Measurements from ENCODE around the gene POMT2. TPM values are rescaled to one million over a fixed set of nuclear protein-coding genes. Genes with fewer than 3 reads are reported as not detected.

POMT2 gene
- total RNA-seq, 2 experiments from 2014 or later: 5.9 to 31.4 TPM

DNA sequence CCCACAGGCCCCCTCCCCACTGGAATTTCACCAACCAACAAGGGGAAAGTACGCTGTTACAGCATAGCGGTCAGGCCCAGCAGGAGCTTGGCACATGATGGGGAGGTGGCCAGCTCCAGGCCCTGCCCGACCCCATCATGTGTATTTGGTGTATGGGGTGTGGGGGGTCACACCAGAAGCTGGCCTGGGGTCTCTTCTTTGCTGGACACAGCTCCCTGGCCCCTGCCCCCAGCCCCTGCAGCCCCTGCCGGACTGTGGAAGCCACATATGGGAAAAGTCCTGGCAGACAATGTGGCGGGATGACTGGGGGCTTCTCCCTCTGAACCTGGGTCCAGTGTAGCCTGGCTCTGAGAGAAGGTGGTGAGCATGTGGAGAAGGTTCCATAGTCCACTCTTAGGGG is 62.1 kb downstream of the POMT2 start:
- H3K4me2 ChIP-seq (ENCODE audit: low read length): no peak overlapping the region
- no peak overlapping the region for H3K4me3 ChIP-seq (ENCODE audit: low read depth, low read length, poor library complexity, severe bottlenecking)
- POLR2A ChIA-PET: no interaction called here
- DNase-seq (ENCODE audit: low spot score): no peak
- H3K9me3 ChIP-seq (ENCODE audit: low read length): no peaks in the 10 kb centered on the region
- no TSS peak for BruUV-seq (replicated peaks)
- H3K79me2 ChIP-seq (ENCODE audit: insufficient read depth, low read depth, low read length): no peaks in the 10 kb centered on the region
- H3K9me2 ChIP-seq (ENCODE audit: insufficient read depth, low read length): no peaks in the 10 kb centered on the region
- no peaks in the 10 kb centered on the region for H3K4me1 ChIP-seq (ENCODE audit: insufficient read depth, low read length, poor library complexity, severe bottlenecking)
- H2AFZ ChIP-seq (ENCODE audit: low read length): no peak overlapping the region
- CTCF ChIA-PET (ENCODE audit: unreplicated experiment): no interaction called here
- H3K36me3 ChIP-seq (ENCODE audit: insufficient read depth, low read length): no peaks in the 10 kb centered on the region
- TF ChIP-seq, protein P1, sequence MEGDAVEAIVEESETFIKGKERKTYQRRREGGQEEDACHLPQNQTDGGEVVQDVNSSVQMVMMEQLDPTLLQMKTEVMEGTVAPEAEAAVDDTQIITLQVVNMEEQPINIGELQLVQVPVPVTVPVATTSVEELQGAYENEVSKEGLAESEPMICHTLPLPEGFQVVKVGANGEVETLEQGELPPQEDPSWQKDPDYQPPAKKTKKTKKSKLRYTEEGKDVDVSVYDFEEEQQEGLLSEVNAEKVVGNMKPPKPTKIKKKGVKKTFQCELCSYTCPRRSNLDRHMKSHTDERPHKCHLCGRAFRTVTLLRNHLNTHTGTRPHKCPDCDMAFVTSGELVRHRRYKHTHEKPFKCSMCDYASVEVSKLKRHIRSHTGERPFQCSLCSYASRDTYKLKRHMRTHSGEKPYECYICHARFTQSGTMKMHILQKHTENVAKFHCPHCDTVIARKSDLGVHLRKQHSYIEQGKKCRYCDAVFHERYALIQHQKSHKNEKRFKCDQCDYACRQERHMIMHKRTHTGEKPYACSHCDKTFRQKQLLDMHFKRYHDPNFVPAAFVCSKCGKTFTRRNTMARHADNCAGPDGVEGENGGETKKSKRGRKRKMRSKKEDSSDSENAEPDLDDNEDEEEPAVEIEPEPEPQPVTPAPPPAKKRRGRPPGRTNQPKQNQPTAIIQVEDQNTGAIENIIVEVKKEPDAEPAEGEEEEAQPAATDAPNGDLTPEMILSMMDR (conservative IDR thresholded peaks at IDR 0.05; ENCODE audit: low read length): no peak
- TF ChIP-seq EZH2phosphoT487 (IDR thresholded peaks at IDR 0.05; ENCODE audit: borderline replicate concordance, low read depth, low read length): no peak
- H3K27ac ChIP-seq (ENCODE audit: low read depth, low read length, poor library complexity, severe bottlenecking): no peak overlapping the region
- intact Hi-C loops (cut with micrococcal nuclease; ENCODE audit: unreplicated experiment): no loop called here
- no peaks in the 10 kb centered on the region for H4K20me1 ChIP-seq (ENCODE audit: insufficient read depth, low read length)

DNA sequence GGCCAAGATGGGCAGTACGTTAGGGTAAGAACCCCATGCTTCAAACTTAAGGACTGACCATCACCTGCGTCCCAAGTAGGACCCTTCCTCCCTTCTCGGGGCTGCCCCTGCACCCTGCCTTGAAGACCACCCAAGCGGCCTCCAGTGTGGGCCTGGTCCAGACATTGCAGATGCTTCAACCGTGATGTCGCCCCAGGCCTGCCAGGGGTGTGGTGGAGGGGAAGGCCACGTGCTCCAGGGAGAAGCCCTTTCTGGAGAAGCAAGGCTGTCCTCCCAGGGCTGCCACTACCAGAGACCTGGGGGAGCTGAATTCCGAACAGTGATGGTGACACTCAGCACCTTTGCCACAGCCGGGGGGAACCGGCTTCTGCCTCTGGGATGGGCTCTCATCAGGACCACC is 63.0 kb downstream of the POMT2 start:
- no peak for DNase-seq (ENCODE audit: low spot score)
- CTCF ChIA-PET (ENCODE audit: unreplicated experiment): no interaction called here
- no peaks in the 10 kb centered on the region for H3K9me3 ChIP-seq (ENCODE audit: low read length)
- H3K36me3 ChIP-seq (ENCODE audit: insufficient read depth, low read length): no peaks in the 10 kb centered on the region
- intact Hi-C loops (cut with micrococcal nuclease; ENCODE audit: unreplicated experiment): no loop called here
- no peaks in the 10 kb centered on the region for H3K4me1 ChIP-seq (ENCODE audit: insufficient read depth, low read length, poor library complexity, severe bottlenecking)
- no peak for TF ChIP-seq EZH2phosphoT487 (IDR thresholded peaks at IDR 0.05; ENCODE audit: borderline replicate concordance, low read depth, low read length)
- TF ChIP-seq, protein P1 (conservative IDR thresholded peaks at IDR 0.05; ENCODE audit: low read length): no peak
- H4K20me1 ChIP-seq (ENCODE audit: insufficient read depth, low read length): no peaks in the 10 kb centered on the region
- no peaks in the 10 kb centered on the region for H3K9me2 ChIP-seq (ENCODE audit: insufficient read depth, low read length)
- H3K79me2 ChIP-seq (ENCODE audit: insufficient read depth, low read depth, low read length): no peaks in the 10 kb centered on the region
- no peak overlapping the region for H2AFZ ChIP-seq (ENCODE audit: low read length)
- BruUV-seq (replicated peaks): no TSS peak
- H3K4me2 ChIP-seq (ENCODE audit: low read length): no peak overlapping the region
- H3K4me3 ChIP-seq (ENCODE audit: low read depth, low read length, poor library complexity, severe bottlenecking): no peak overlapping the region
- H3K27ac ChIP-seq (ENCODE audit: low read depth, low read length, poor library complexity, severe bottlenecking): no peak overlapping the region
- POLR2A ChIA-PET: no interaction called here

DNA sequence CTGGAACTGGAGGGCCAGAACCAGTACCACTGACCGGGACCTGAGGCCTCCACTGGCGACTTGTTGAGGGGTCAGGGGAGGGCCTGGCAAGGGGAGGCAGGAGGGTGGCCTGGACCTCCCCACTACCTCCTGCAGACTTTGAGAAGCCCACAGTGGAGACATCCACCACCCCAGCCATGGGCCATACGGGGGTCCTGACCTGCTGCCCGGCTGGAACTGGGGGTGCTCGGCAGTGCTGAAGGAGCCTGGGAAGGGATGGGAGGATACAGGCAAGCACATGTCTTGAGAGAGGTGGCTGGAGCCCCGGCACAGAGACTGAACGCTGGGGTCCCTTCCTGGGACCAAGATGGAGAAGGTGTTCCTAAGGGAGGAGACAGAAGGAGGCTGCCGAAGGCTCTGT is 64.0 kb downstream of the POMT2 start:
- Histone ChIP-seq H3K4me1 (ENCODE audit: insufficient read depth, low read length, poor library complexity, severe bottlenecking) (no peaks in the 10 kb centered on the region), H2AFZ (ENCODE audit: low read length) (no peak overlapping the region), H3K79me2 (ENCODE audit: insufficient read depth, low read depth, low read length) (no peaks in the 10 kb centered on the region), H3K27ac (ENCODE audit: low read depth, low read length, poor library complexity, severe bottlenecking) (no peak overlapping the region), H3K4me2 (ENCODE audit: low read length) (no peak overlapping the region), H3K9me3 (ENCODE audit: low read length) (no peaks in the 10 kb centered on the region), H3K4me3 (ENCODE audit: low read depth, low read length, poor library complexity, severe bottlenecking) (no peak overlapping the region), H3K36me3 (ENCODE audit: insufficient read depth, low read length) (no peaks in the 10 kb centered on the region), H4K20me1 (ENCODE audit: insufficient read depth, low read length) (no peaks in the 10 kb centered on the region), H3K9me2 (ENCODE audit: insufficient read depth, low read length) (no peaks in the 10 kb centered on the region)
- CTCF ChIA-PET (ENCODE audit: unreplicated experiment): no interaction called here
- intact Hi-C loops (cut with micrococcal nuclease; ENCODE audit: unreplicated experiment): no loop called here
- TF ChIP-seq, protein P1 (conservative IDR thresholded peaks at IDR 0.05; ENCODE audit: low read length): no peak
- no peak for TF ChIP-seq EZH2phosphoT487 (IDR thresholded peaks at IDR 0.05; ENCODE audit: borderline replicate concordance, low read depth, low read length)
- POLR2A ChIA-PET: interaction anchor here (0.6 kb wide), 1 partner anchor 558 kb away, joined by 5 read pairs; no protein-coding TSS in a partner anchor
- no peak for DNase-seq (ENCODE audit: low spot score)
- no TSS peak for BruUV-seq (replicated peaks)
